HEK293 (cell line): ENCODE data around the gene ARHGAP25.

Experiments used
- CTCF ChIA-PET: fragments of 350-600 bp; formaldehyde crosslinking; extraction: SDS; loops from one replicate; lab custom pipeline; 2021; ENCODE audit warnings: antibody characterized with exemption; lab: Yijun Ruan, JAX
- POLR2A ChIA-PET: fragments of 300-600 bp; formaldehyde crosslinking; extraction: SDS; loops from one replicate; lab custom pipeline; 2020; ENCODE audit warnings: antibody characterized with exemption, inconsistent platforms; lab: Yijun Ruan, JAX
- H3K27ac ChIP-seq: fragments of 200-500 bp; sonication (Bioruptor generic); 2 replicates; pipeline ENCODE4 v1.5.1; 2014; ENCODE audit warnings: low read depth, low read length, control low read depth, inconsistent platforms; ENCODE audit errors: extremely low read depth
- H3K36me3 ChIP-seq, 2 experiments: fragments of 200-500 bp in 1 of 2; sonication (Bioruptor generic) in 1 of 2; 1 replicate in 1 of 2; 2 replicates in 1 of 2; pipeline ENCODE4 v1.5.1; 2014 to 2017; ENCODE audit warnings: inconsistent platforms in 2 of 2, low read length in 2 of 2; ENCODE audit not compliant: control insufficient read depth in 2 of 2, insufficient read depth in 1 of 2
- H3K4me1 ChIP-seq: fragments of 200-500 bp; sonication (Bioruptor generic); 2 replicates; pipeline ENCODE4 v1.5.1; 2014; ENCODE audit warnings: mild to moderate bottlenecking, low read length, inconsistent platforms; ENCODE audit not compliant: control insufficient read depth, insufficient read depth
- H3K4me3 ChIP-seq: 2 replicates; pipeline ENCODE4 v1.5.1; 2011; ENCODE audit warnings: low read depth, mild to moderate bottlenecking, control low read depth, low read length, moderate library complexity
- H3K9me3 ChIP-seq: fragments of 200-500 bp; sonication (Bioruptor generic); 2 replicates; pipeline ENCODE4 v1.5.1; 2014; ENCODE audit warnings: low read depth, low read length, inconsistent platforms; ENCODE audit not compliant: control insufficient read depth, insufficient read depth
- EGR2 ChIP-seq: fragments of 450-650 bp; formaldehyde crosslinking; IDR thresholded peaks from 2 replicates; pipeline ENCODE4 v1.5.1; 2016; ENCODE audit warnings: low read depth, missing biosample characterization, missing genetic modification characterization
- GLIS1 ChIP-seq: fragments of 450-650 bp; formaldehyde crosslinking; IDR thresholded peaks from 2 replicates; pipeline ENCODE4 v1.5.1; 2016; ENCODE audit warnings: missing biosample characterization, missing genetic modification characterization
- KLF9 ChIP-seq: fragments of 450-650 bp; formaldehyde crosslinking; IDR thresholded peaks from 2 replicates; pipeline ENCODE4 v1.5.1; 2016; ENCODE audit warnings: missing biosample characterization, missing genetic modification characterization, low read depth
- PRDM1 ChIP-seq: fragments of 450-650 bp; formaldehyde crosslinking; IDR thresholded peaks from 2 replicates; pipeline ENCODE4; 2016; ENCODE audit warnings: missing biosample characterization, missing genetic modification characterization
- YY2 ChIP-seq: fragments of 450-650 bp; formaldehyde crosslinking; IDR thresholded peaks from 2 replicates; pipeline ENCODE4 v1.5.1; 2016; ENCODE audit warnings: missing biosample characterization, missing genetic modification characterization
- ZBTB1 ChIP-seq: fragments of 450-650 bp; formaldehyde crosslinking; IDR thresholded peaks from 2 replicates; pipeline ENCODE4 v1.5.1; 2016; ENCODE audit warnings: missing biosample characterization, missing genetic modification characterization
- ZBTB7A ChIP-seq: fragments of 450-650 bp; formaldehyde crosslinking; IDR thresholded peaks from 2 replicates; pipeline ENCODE4 v1.5.1; 2016; ENCODE audit warnings: low read depth, missing biosample characterization, missing genetic modification characterization
- ZFP3 ChIP-seq: fragments of 450-650 bp; formaldehyde crosslinking; IDR thresholded peaks from 2 replicates; pipeline ENCODE4 v1.5.1; 2016; ENCODE audit warnings: low read depth, missing biosample characterization, missing genetic modification characterization
- ZNF138 ChIP-seq: fragments of 450-650 bp; formaldehyde crosslinking; IDR thresholded peaks from 2 replicates; pipeline ENCODE4 v1.5.1; 2016; ENCODE audit warnings: missing biosample characterization, missing genetic modification characterization, borderline replicate concordance
- ZNF146 ChIP-seq: fragments of 450-650 bp; formaldehyde crosslinking; IDR thresholded peaks from 2 replicates; pipeline ENCODE4 v1.5.1; 2016; ENCODE audit warnings: missing biosample characterization, missing genetic modification characterization
- ZNF266 ChIP-seq: fragments of 450-650 bp; formaldehyde crosslinking; IDR thresholded peaks from 2 replicates; pipeline ENCODE4 v1.5.1; 2016; ENCODE audit warnings: missing biosample characterization, missing genetic modification characterization, low read depth
- ZNF341 ChIP-seq: fragments of 450-650 bp; formaldehyde crosslinking; IDR thresholded peaks from 2 replicates; pipeline ENCODE4; 2016; ENCODE audit warnings: low read depth, missing biosample characterization, missing genetic modification characterization
- ZNF366 ChIP-seq: fragments of 450-650 bp; formaldehyde crosslinking; conservative IDR thresholded peaks from 2 replicates; pipeline ENCODE4 v1.5.1; 2016; ENCODE audit warnings: missing biosample characterization, missing genetic modification characterization
- ZNF544 ChIP-seq: fragments of 450-650 bp; formaldehyde crosslinking; IDR thresholded peaks from 2 replicates; pipeline ENCODE4 v1.5.0; 2017; ENCODE audit warnings: missing biosample characterization, missing genetic modification characterization
- ZNF596 ChIP-seq: fragments of 450-650 bp; IDR thresholded peaks from 2 replicates; pipeline ENCODE4 v1.5.0; 2018; ENCODE audit warnings: missing biosample characterization, mild to moderate bottlenecking, missing genetic modification characterization, moderate library complexity
- ZNF629 ChIP-seq: fragments of 450-650 bp; formaldehyde crosslinking; IDR thresholded peaks from 2 replicates; pipeline ENCODE4 v1.5.1; 2017; ENCODE audit warnings: missing biosample characterization, missing genetic modification characterization
- ZNF654 ChIP-seq: fragments of 450-650 bp; formaldehyde crosslinking; IDR thresholded peaks from 2 replicates; pipeline ENCODE4 v1.5.1; 2016; ENCODE audit warnings: low read depth, missing biosample characterization, missing genetic modification characterization
- ZNF658 ChIP-seq: fragments of 450-650 bp; formaldehyde crosslinking; IDR thresholded peaks from 2 replicates; pipeline ENCODE4; 2016; ENCODE audit warnings: missing biosample characterization, missing genetic modification characterization
- ZNF707 ChIP-seq: fragments of 450-650 bp; formaldehyde crosslinking; IDR thresholded peaks from 2 replicates; pipeline ENCODE4 v1.5.1; 2016; ENCODE audit warnings: missing biosample characterization, missing genetic modification characterization
- ZNF768 ChIP-seq: fragments of 450-650 bp; formaldehyde crosslinking; IDR thresholded peaks from 2 replicates; pipeline ENCODE4 v1.5.1; 2018; ENCODE audit warnings: missing biosample characterization, mild to moderate bottlenecking, missing genetic modification characterization
- ZSCAN23 ChIP-seq: fragments of 450-650 bp; formaldehyde crosslinking; IDR thresholded peaks from 2 replicates; pipeline ENCODE4 v1.5.1; 2016; ENCODE audit warnings: missing biosample characterization, missing genetic modification characterization
- ZSCAN30 ChIP-seq: fragments of 450-650 bp; IDR thresholded peaks from 2 replicates; pipeline ENCODE4 v1.5.1; 2018; ENCODE audit warnings: missing biosample characterization, mild to moderate bottlenecking, missing genetic modification characterization, moderate library complexity
- TF ChIP-seq, protein P1 (sequence below): fragments of 450-650 bp; formaldehyde crosslinking; IDR thresholded peaks from 2 replicates; pipeline ENCODE4 v1.5.1; 2017; ENCODE audit warnings: missing biosample characterization, mild to moderate bottlenecking, missing genetic modification characterization, moderate library complexity
- TF ChIP-seq, protein P2 (sequence below): fragments of 450-650 bp; formaldehyde crosslinking; IDR thresholded peaks from 2 replicates; pipeline ENCODE4 v1.5.1; 2017; ENCODE audit warnings: missing biosample characterization, missing genetic modification characterization
- TF ChIP-seq, protein P3 (sequence below): fragments of 450-650 bp; formaldehyde crosslinking; IDR thresholded peaks from 2 replicates; pipeline ENCODE4 v1.5.1; 2016; ENCODE audit warnings: missing biosample characterization, missing genetic modification characterization

ARHGAP25 gene

DNA sequence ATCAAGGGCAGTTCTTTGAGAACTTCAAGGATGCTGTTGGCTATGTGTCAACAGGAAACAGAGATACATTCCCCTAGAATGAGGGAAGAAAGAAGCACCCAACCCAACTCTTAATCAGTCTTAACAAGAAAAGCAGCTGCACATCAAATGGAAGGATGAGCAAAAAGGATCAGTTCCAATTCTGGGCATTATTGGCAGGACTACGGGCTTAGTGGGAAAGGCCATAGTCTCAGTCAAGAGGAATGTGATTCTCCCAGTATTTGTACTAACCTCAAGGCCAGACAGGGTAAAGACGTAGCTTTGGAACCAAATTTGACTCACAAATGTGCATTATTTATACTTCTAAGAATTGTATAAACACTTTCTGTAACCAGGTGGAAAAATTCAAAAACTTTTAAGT, 118.4 kb downstream of the ARHGAP25 start:
- no peak for TF ChIP-seq ZFP3 (tag by site-specific recombination)
- no peak for TF ChIP-seq ZNF366 (tag by site-specific recombination)
- TF ChIP-seq ZBTB7A = no peak
- TF ChIP-seq, protein P1, sequence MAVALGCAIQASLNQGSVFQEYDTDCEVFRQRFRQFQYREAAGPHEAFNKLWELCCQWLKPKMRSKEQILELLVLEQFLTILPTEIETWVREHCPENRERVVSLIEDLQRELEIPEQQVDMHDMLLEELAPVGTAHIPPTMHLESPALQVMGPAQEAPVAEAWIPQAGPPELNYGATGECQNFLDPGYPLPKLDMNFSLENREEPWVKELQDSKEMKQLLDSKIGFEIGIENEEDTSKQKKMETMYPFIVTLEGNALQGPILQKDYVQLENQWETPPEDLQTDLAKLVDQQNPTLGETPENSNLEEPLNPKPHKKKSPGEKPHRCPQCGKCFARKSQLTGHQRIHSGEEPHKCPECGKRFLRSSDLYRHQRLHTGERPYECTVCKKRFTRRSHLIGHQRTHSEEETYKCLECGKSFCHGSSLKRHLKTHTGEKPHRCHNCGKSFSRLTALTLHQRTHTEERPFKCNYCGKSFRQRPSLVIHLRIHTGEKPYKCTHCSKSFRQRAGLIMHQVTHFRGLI (tag by site-specific recombination) = no peak
- TF ChIP-seq YY2 (tag by site-specific recombination) = no peak
- TF ChIP-seq ZNF768 (tag by site-specific recombination) = no peak
- TF ChIP-seq ZNF629 (tag by site-specific recombination) = no peak
- no peak for TF ChIP-seq GLIS1 (tag by site-specific recombination)
- no peak for TF ChIP-seq ZSCAN30 (tag by site-specific recombination)
- no peak for TF ChIP-seq ZNF658 (tag by site-specific recombination)
- TF ChIP-seq ZNF707 (tag by site-specific recombination) = no peak
- no peak for TF ChIP-seq ZNF341 (tag by site-specific recombination)
- TF ChIP-seq ZNF544 (tag by site-specific recombination) = no peak
- TF ChIP-seq, protein P2, sequence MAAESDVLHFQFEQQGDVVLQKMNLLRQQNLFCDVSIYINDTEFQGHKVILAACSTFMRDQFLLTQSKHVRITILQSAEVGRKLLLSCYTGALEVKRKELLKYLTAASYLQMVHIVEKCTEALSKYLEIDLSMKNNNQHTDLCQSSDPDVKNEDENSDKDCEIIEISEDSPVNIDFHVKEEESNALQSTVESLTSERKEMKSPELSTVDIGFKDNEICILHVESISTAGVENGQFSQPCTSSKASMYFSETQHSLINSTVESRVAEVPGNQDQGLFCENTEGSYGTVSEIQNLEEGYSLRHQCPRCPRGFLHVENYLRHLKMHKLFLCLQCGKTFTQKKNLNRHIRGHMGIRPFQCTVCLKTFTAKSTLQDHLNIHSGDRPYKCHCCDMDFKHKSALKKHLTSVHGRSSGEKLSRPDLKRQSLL (tag by site-specific recombination) = no peak
- ChIA-PET CTCF (no interaction called here), POLR2A (no interaction called here)
- H3K4me1 ChIP-seq = no peaks in the 10 kb centered on the region
- H3K27ac ChIP-seq = no peak overlapping the region
- no peak overlapping the region for H3K4me3 ChIP-seq
- no peaks in the 10 kb centered on the region for H3K36me3 ChIP-seq
- H3K9me3 ChIP-seq = no peaks in the 10 kb centered on the region

DNA sequence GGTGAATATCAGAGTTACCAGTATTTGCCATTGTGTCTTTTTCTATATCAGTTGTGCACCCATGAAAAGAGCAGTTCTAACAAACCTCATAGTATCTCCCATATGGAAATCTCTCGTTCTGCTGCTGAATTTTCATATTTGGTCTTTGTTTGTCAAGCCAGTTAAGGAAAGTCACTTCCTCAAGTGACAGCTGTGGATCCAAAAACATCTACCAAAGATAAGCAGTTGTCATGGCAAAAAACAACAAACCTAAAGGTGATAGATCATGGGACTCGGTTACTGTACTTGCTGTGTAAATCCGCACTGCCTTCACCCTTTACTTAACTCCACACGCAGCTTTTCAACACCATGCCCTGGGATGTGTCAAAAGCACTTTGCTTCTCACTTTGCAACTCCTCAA, 119.3 kb downstream of the ARHGAP25 start:
- Histone ChIP-seq H3K27ac (no peak overlapping the region), H3K4me1 (no peaks in the 10 kb centered on the region; the same call in 1 of the 2 replicates), H3K9me3 (no peaks in the 10 kb centered on the region), H3K4me3 (no peak overlapping the region), H3K36me3 (no peaks in the 10 kb centered on the region)
- CTCF ChIA-PET = interaction anchor here (1.0 to 1.2 kb wide), 2 partner anchors 28 to 102 kb away, joined by 3 to 7 read pairs; no protein-coding TSS in a partner anchor
- no peak for TF ChIP-seq ZNF266 (tag by site-specific recombination)
- no peak for TF ChIP-seq ZSCAN23 (tag by site-specific recombination)
- no peak for TF ChIP-seq ZNF146
- TF ChIP-seq, protein P3, sequence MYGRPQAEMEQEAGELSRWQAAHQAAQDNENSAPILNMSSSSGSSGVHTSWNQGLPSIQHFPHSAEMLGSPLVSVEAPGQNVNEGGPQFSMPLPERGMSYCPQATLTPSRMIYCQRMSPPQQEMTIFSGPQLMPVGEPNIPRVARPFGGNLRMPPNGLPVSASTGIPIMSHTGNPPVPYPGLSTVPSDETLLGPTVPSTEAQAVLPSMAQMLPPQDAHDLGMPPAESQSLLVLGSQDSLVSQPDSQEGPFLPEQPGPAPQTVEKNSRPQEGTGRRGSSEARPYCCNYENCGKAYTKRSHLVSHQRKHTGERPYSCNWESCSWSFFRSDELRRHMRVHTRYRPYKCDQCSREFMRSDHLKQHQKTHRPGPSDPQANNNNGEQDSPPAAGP = no peak
- TF ChIP-seq KLF9 = no peak
- TF ChIP-seq ZNF596 = no peak
- no peak for TF ChIP-seq ZNF138 (tag by site-specific recombination)
- no peak for TF ChIP-seq EGR2 (tag by site-specific recombination)
- no peak for TF ChIP-seq ZNF654 (tag by site-specific recombination)
- TF ChIP-seq ZBTB1 (tag by site-specific recombination) = no peak
- no peak for TF ChIP-seq PRDM1 (tag by site-specific recombination)
- POLR2A ChIA-PET = no interaction called here
